K562 (cell line): ENCODE measurements around the gene ITGAL. TPM values are rescaled to one million over a fixed set of nuclear protein-coding genes. Genes with fewer than 3 reads are reported as not detected.

Experiments used
- ATAC-seq: fragments of 200-7000 bp; cut with Tn5 transposase; 3 replicates; pipeline ENCODE4 v1.9.1; 2020; ENCODE audit warnings: moderate library complexity
- BruUV-seq: library from RNA; stranded (reverse); fragments of 400-500 nt; replicated peaks from 2 replicates; lab custom pipeline; 2021; lab: Mats Ljungman, UMichigan
- CTCF ChIA-PET: fragments of 300-600 bp; formaldehyde crosslinking; extraction: SDS; loops from one replicate; lab custom pipeline; 2021; ENCODE audit warnings: low intra/inter-chr PET ratio; lab: Yijun Ruan, JAX
- POLR2A ChIA-PET: fragments of 300-600, 350-650 bp; sonication (Branson Sonifier 250); formaldehyde crosslinking; extraction: SDS; loops from one replicate; lab custom pipeline; 2021; ENCODE audit warnings: antibody characterized with exemption, inconsistent platforms; lab: Yijun Ruan, JAX
- DNase-seq, 4 experiments: peaks; one replicate each; pipeline versions ENCODE4 v3.0.0 to v3.0.0-alpha.2; 2011 to 2018; ENCODE audit warnings: low spot score in 3 of 4, mixed read lengths in 3 of 4; ENCODE audit errors: extremely low read depth in 1 of 4
- FAIRE-seq: peaks from 2 replicates; lab custom pipeline; 2011; peaks lifted over from hg19 to GRCh38; lab: Jason Lieb, UNC
- H2AFZ ChIP-seq: 2 replicates; pipeline ENCODE4 v1.6.0; 2011; ENCODE audit warnings: low read depth, low read length, control low read depth, inconsistent platforms
- H3K27ac ChIP-seq: fragments of 200-600 bp; 3 replicates; pipeline ENCODE4 v1.8.0; 2011; ENCODE audit warnings: low read depth, mild to moderate bottlenecking, control low read depth, inconsistent platforms, low read length, moderate library complexity, mixed read lengths; ENCODE audit errors: extremely low read depth
- H3K27me3 ChIP-seq, 2 experiments: fragments of 300-600 bp in 1 of 2; 2 replicates in 1 of 2; 3 replicates in 1 of 2; pipeline versions ENCODE4 v1.6.0 to v1.8.0; 2011; ENCODE audit warnings: inconsistent platforms in 2 of 2, low read length in 2 of 2, mild to moderate bottlenecking in 1 of 2, mixed read lengths in 1 of 2, moderate library complexity in 1 of 2; ENCODE audit not compliant: control insufficient read depth in 2 of 2, insufficient read depth in 2 of 2
- H3K36me3 ChIP-seq: fragments of 300-600 bp; 3 replicates; pipeline ENCODE4 v1.8.0; 2011; ENCODE audit warnings: mild to moderate bottlenecking, low read length, inconsistent platforms; ENCODE audit not compliant: control insufficient read depth, insufficient read depth
- H3K4me1 ChIP-seq, 2 experiments: fragments of 200-600 bp in 1 of 2; replicated peaks in 1 of 2; 2 replicates in 1 of 2; 3 replicates in 1 of 2; pipeline versions ENCODE4 v1.5.1 to v1.8.0; 2011; ENCODE audit warnings: inconsistent platforms in 2 of 2, low read length in 2 of 2, mild to moderate bottlenecking in 1 of 2, mixed read lengths in 1 of 2, moderate library complexity in 1 of 2; ENCODE audit not compliant: control insufficient read depth in 2 of 2, insufficient read depth in 2 of 2
- H3K4me2 ChIP-seq: 2 replicates; pipeline ENCODE4 v1.6.1; 2011; ENCODE audit warnings: low read length, control low read depth, inconsistent platforms, mixed read lengths; ENCODE audit not compliant: insufficient read depth
- H3K4me3 ChIP-seq: fragments of 200-600 bp; sonication (generic), shearing (Covaris generic); 2 replicates; pipeline ENCODE4 v1.5.1; 2016; ENCODE audit warnings: control low read depth, inconsistent platforms
- H3K79me2 ChIP-seq: fragments of 200-600 bp; 3 replicates; pipeline ENCODE4 v1.8.0; 2011; ENCODE audit warnings: low read length, inconsistent platforms; ENCODE audit not compliant: control insufficient read depth, insufficient read depth
- H3K9ac ChIP-seq, 2 experiments: 2 replicates each; pipeline versions ENCODE4 v1.6.0 to v1.6.1; 2011; ENCODE audit warnings: low read depth in 2 of 2, low read length in 2 of 2, control low read depth in 1 of 2, inconsistent platforms in 1 of 2, mild to moderate bottlenecking in 1 of 2, mixed read lengths in 1 of 2; ENCODE audit not compliant: insufficient read depth in 1 of 2
- H3K9me1 ChIP-seq: one replicate; pipeline ENCODE4 v1.6.0; 2011; ENCODE audit warnings: inconsistent platforms, mild to moderate bottlenecking, low read length, moderate library complexity; ENCODE audit not compliant: control insufficient read depth, insufficient read depth
- H3K9me3 ChIP-seq: replicated peaks from 2 replicates; pipeline ENCODE4 v1.5.1; 2011; ENCODE audit warnings: low read depth, low read length, inconsistent platforms; ENCODE audit not compliant: control insufficient read depth, insufficient read depth
- H4K20me1 ChIP-seq: replicated peaks from 2 replicates; pipeline ENCODE4 v1.6.1; 2011; ENCODE audit warnings: low read length, inconsistent platforms, mixed read lengths; ENCODE audit not compliant: control insufficient read depth, insufficient read depth
- ARID1B ChIP-seq: fragments of 450-650 bp; IDR thresholded peaks from 2 replicates; pipeline ENCODE4 v1.6.1; 2016; ENCODE audit warnings: antibody characterized with exemption, mild to moderate bottlenecking, inconsistent platforms
- CCNT2 ChIP-seq: IDR thresholded peaks from 2 replicates; pipeline ENCODE4 v1.6.1; 2011; ENCODE audit warnings: borderline replicate concordance, low read depth, mild to moderate bottlenecking, moderate library complexity, mixed read lengths, low read length; ENCODE audit not compliant: insufficient read length; ENCODE audit errors: extremely low read depth
- CHCHD3 ChIP-seq: fragments of 250-450 bp; sonication (Bioruptor Pico); IDR thresholded peaks from 2 replicates; pipeline ENCODE4 v2.1.2; 2022; ENCODE audit warnings: mild to moderate bottlenecking
- ESRRA ChIP-seq: fragments of 450-650 bp; IDR thresholded peaks from 2 replicates; pipeline ENCODE4 v1.6.1; 2014; ENCODE audit warnings: low read depth, mild to moderate bottlenecking, moderate library complexity, borderline replicate concordance
- HMBOX1 ChIP-seq: sonication (generic); IDR thresholded peaks from 2 replicates; pipeline ENCODE4 v1.6.1; 2016
- NRF1 ChIP-seq, 2 experiments: fragments of 450-650 bp; IDR thresholded peaks in 1 of 2; conservative IDR thresholded peaks in 1 of 2; 2 replicates each; pipeline ENCODE4 v1.6.1; 2014; ENCODE audit warnings: mild to moderate bottlenecking in 2 of 2
- SIX5 ChIP-seq, 2 experiments: IDR thresholded peaks; 2 replicates each; pipeline ENCODE4 v1.6.1; 2011; ENCODE audit warnings: low read length in 2 of 2, borderline replicate concordance in 1 of 2, low read depth in 1 of 2, mild to moderate bottlenecking in 1 of 2, moderate library complexity in 1 of 2; ENCODE audit not compliant: insufficient read depth in 1 of 2
- SMAD1 ChIP-seq: fragments of 150-350 bp; IDR thresholded peaks from 2 replicates; pipeline ENCODE4 v1.6.1; 2014; ENCODE audit warnings: low read length, low read depth; ENCODE audit not compliant: partially characterized antibody
- ZC3H4 ChIP-seq: sonication (generic); formaldehyde crosslinking; IDR thresholded peaks from 2 replicates; pipeline ENCODE4 v1.9.0; 2021; ENCODE audit warnings: missing genetic modification reagents, borderline replicate concordance
- ZFPM2 ChIP-seq: fragments of 250-450 bp; sonication (Bioruptor Pico); IDR thresholded peaks from 2 replicates; pipeline ENCODE4 v1.5.1; 2022; ENCODE audit warnings: mild to moderate bottlenecking
- ZNF140 ChIP-seq: fragments of 250-450 bp; sonication (Bioruptor Pico); IDR thresholded peaks from 2 replicates; pipeline ENCODE4 v1.8.0; 2021; ENCODE audit warnings: moderate library complexity, mild to moderate bottlenecking, inconsistent platforms
- ZNF766 ChIP-seq: fragments of 200-800 bp; sonication (Bioruptor generic); conservative IDR thresholded peaks from 2 replicates; pipeline ENCODE4 v1.6.1; 2016; ENCODE audit warnings: missing genetic modification characterization, missing compliant biosample characterization
- WGBS: fragments of 100-300 bp; shearing (Covaris generic); methylation state at CpG from one replicate; pipeline ENCODE4 v1.1.6; 2016; ENCODE audit warnings: low coverage, mixed read lengths; ENCODE audit not compliant: insufficient coverage; ENCODE audit errors: missing lambda C conversion rate; 5-methylcytosine and 5-hydroxymethylcytosine counted together
- in situ Hi-C: fragments of 300-500 bp; cut with MboI; formaldehyde crosslinking; loops from 4 replicates; pipeline ENCODE4 v1.15.0; 2018; ENCODE audit warnings: inconsistent platforms, mixed read lengths
- intact Hi-C: fragments of 100-400 bp; cut with micrococcal nuclease; formaldehyde crosslinking; loops from 2 replicates; pipeline ENCODE4 v1.14.2; 2022
- polyA plus RNA-seq, 8 experiments: library from polyadenylated mRNA; depleted of rRNA in 4 of 8; stranded (reverse) in 5 of 8; unstranded in 3 of 8; fragments of >200 nt; fragmentation: Nextera tagmentation in 2 of 8; fragmentation: Illumina TruSeq in 1 of 8; extraction: Ambion mirVana in 2 of 8; extraction: Trizol in 1 of 8; gene quantifications; 2 replicates each; pipeline versions ENCODE4 v1.2.1 to v1.2.3, GENCODE V29; 2011 to 2014; ENCODE audit warnings: inconsistent platforms in 1 of 8, missing spikeins in 1 of 8
- total RNA-seq, 7 experiments: library from RNA; depleted of rRNA in 6 of 7; stranded (reverse); fragments of >200 nt in 6 of 7; fragmentation: Illumina TruSeq in 2 of 7; extraction: Trizol in 2 of 7; gene quantifications; 2 replicates each; pipeline versions ENCODE4 v1.2.1 to v1.2.3, GENCODE V29; 2011 to 2021; ENCODE audit warnings: low replicate concordance in 1 of 7

ITGAL gene
- total and polyA plus RNA-seq, 9 of the 15 experiments (the other 6 are each of a cell fraction or from before 2014, with no cell fraction given), result 0.01 to 0.53 TPM; not detected in 7

- Histone ChIP-seq H3K9ac (no peak overlapping the region), H3K79me2 (peaks cover 33% of the 10 kb centered on the region), H3K27ac (no peak overlapping the region), H3K4me1 (peaks cover 8 to 16% of the 10 kb centered on the region in 2 experiments; a peak in 4 of 5 replicates), H4K20me1 (0 out of 2 replicates have a peak, but pooled peaks cover 7% of the 10 kb centered on the region), H3K4me3 (no peak overlapping the region), H2AFZ (no peak overlapping the region)
- ATAC-seq (no peak), FAIRE-seq (no peak), DNase-seq (no peak)
- CTCF ChIA-PET, result no interaction called here
- WGBS, result 78% methylated on average over 12 of the region's 12 CpGs
- intact Hi-C loops (loop anchor here (2.0 kb wide), 1 partner anchor 87 kb away; the partner anchor contains the start of gene ZNF747), in situ Hi-C loops (no loop called here)
- no TSS peak for BruUV-seq
- no peak for TF ChIP-seq ARID1B
- no peak for TF ChIP-seq SIX5 (IDR thresholded peaks at IDR 0.05; ENCODE audit: borderline replicate concordance in 1 of 2, insufficient read depth in 1 of 2, low read depth in 1 of 2, low read length in 2 of 2)
- TF ChIP-seq CHCHD3 (CRISPR knock-in tag), result no peak
- TF ChIP-seq ZFPM2 (CRISPR knock-in tag), result no peak
- no peak for TF ChIP-seq NRF1 (conservative IDR thresholded peaks at IDR 0.05 in 1 of 2, IDR thresholded peaks at IDR 0.05 in 1 of 2)
- peak; percentile 42 for TF ChIP-seq HMBOX1
- TF ChIP-seq ZNF766 (CRISPR knock-in tag), result peak; percentile 51; the same call in 1 of the 2 replicates
- TF ChIP-seq ESRRA, result peak; percentile 24; the same call in 1 of the 2 replicates
- TF ChIP-seq SMAD1, result no peak
- no peak for TF ChIP-seq ZC3H4 (CRISPR knock-in tag)
- TF ChIP-seq CCNT2, result no peak
- no peak for TF ChIP-seq ZNF140 (CRISPR knock-in tag)
- TF ChIP-seq, all 486 proteins: peak for 3
- H3K9me1 ChIP-seq, result no peaks in the 10 kb centered on the region
- POLR2A ChIA-PET, result interaction anchor here (0.6 to 1.2 kb wide), 3 partner anchors 13 to 93 kb away, joined by 3 read pairs; no protein-coding TSS in a partner anchor
- peaks cover 23% of the 10 kb centered on the region for H3K36me3 ChIP-seq
- H3K27me3 ChIP-seq, result no peaks in the 10 kb centered on the region
- no peak overlapping the region for H3K4me2 ChIP-seq
- no peaks in the 10 kb centered on the region for H3K9me3 ChIP-seq
These were observed 24.9 kb upstream of the ITGAL start for GRCh38 chr16:30447512-30448226.
